ENCODE results near the gene HDHD2.

The HDHD2 gene

DNA sequence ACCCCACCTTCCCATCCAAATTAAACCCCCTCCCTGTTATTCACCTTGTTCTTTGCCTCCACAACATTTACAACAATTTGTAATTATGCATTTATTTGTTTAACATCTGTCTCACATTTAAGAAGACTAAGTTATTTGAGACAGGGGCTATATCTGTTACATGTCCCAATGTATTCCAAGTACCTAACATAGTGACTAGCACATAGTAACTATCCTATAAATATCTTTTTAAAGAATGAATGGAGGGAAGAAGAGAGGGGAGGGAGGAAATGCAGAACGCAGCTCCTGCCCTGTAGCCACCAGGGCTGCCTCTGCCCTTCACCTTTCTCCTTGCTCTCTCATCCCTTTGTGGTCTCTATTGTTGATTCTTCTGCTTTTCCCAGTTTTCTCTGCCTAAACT lies 40.6 kb downstream of the HDHD2 start:
- TF ChIP-seq TCF12 (IDR thresholded peaks at IDR 0.05; ENCODE audit: low read depth) (no peak), EP300 (IDR thresholded peaks at IDR 0.05; ENCODE audit: borderline replicate concordance) (no peak), FOXM1 (IDR thresholded peaks at IDR 0.05; ENCODE audit: borderline replicate concordance, low read depth) (no peak), EGR1 (IDR thresholded peaks at IDR 0.05) (no peak), CREB1 (IDR thresholded peaks at IDR 0.05; ENCODE audit: low read depth) (no peak), ZBTB7A (IDR thresholded peaks at IDR 0.05; ENCODE audit: low read depth) (no peak), RAD21 (IDR thresholded peaks at IDR 0.05; ENCODE audit: low read depth) (no peak), CEBPB (IDR thresholded peaks at IDR 0.05) (no peak), TAF1 (IDR thresholded peaks at IDR 0.05; ENCODE audit: low read depth) (no peak), NFIC (IDR thresholded peaks at IDR 0.05) (no peak), TEAD4 (IDR thresholded peaks at IDR 0.05) (no peak), YY1 (IDR thresholded peaks at IDR 0.05; ENCODE audit: low read depth) (no peak)
- TF ChIP-seq, protein P1, sequence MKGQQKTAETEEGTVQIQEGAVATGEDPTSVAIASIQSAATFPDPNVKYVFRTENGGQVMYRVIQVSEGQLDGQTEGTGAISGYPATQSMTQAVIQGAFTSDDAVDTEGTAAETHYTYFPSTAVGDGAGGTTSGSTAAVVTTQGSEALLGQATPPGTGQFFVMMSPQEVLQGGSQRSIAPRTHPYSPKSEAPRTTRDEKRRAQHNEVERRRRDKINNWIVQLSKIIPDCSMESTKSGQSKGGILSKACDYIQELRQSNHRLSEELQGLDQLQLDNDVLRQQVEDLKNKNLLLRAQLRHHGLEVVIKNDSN (IDR thresholded peaks at IDR 0.05), result no peak
- TF ChIP-seq, protein P2, sequence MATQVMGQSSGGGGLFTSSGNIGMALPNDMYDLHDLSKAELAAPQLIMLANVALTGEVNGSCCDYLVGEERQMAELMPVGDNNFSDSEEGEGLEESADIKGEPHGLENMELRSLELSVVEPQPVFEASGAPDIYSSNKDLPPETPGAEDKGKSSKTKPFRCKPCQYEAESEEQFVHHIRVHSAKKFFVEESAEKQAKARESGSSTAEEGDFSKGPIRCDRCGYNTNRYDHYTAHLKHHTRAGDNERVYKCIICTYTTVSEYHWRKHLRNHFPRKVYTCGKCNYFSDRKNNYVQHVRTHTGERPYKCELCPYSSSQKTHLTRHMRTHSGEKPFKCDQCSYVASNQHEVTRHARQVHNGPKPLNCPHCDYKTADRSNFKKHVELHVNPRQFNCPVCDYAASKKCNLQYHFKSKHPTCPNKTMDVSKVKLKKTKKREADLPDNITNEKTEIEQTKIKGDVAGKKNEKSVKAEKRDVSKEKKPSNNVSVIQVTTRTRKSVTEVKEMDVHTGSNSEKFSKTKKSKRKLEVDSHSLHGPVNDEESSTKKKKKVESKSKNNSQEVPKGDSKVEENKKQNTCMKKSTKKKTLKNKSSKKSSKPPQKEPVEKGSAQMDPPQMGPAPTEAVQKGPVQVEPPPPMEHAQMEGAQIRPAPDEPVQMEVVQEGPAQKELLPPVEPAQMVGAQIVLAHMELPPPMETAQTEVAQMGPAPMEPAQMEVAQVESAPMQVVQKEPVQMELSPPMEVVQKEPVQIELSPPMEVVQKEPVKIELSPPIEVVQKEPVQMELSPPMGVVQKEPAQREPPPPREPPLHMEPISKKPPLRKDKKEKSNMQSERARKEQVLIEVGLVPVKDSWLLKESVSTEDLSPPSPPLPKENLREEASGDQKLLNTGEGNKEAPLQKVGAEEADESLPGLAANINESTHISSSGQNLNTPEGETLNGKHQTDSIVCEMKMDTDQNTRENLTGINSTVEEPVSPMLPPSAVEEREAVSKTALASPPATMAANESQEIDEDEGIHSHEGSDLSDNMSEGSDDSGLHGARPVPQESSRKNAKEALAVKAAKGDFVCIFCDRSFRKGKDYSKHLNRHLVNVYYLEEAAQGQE (IDR thresholded peaks at IDR 0.05; ENCODE audit: low read depth), result no peak
- TF ChIP-seq, protein P3, sequence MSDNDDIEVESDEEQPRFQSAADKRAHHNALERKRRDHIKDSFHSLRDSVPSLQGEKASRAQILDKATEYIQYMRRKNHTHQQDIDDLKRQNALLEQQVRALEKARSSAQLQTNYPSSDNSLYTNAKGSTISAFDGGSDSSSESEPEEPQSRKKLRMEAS (IDR thresholded peaks at IDR 0.05), result no peak

DNA sequence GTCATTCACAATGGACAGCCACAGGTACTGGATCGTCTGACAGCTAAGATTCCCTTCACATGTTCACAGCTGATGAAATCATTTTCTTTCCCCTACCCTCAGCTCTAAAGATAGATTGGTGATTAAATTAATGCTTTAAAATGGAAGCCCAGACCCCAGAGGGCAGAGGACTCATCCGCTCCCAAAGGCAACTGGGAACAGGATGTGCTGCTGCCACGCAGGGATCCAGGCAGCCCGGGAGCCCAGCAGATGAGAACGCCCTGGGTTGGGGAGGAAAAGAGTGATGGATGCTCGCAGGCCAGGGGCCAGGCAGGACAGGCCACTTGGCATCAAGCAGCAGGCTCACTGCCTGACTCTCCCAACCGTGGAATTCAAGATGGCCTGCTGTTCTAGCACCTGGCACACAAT lies 41.3 kb downstream of the HDHD2 start:
- TF ChIP-seq TAF1 (IDR thresholded peaks at IDR 0.05; ENCODE audit: low read depth) (no peak), CEBPB (IDR thresholded peaks at IDR 0.05) (no peak), YY1 (IDR thresholded peaks at IDR 0.05; ENCODE audit: low read depth) (no peak), CREB1 (IDR thresholded peaks at IDR 0.05; ENCODE audit: low read depth) (no peak), EP300 (IDR thresholded peaks at IDR 0.05; ENCODE audit: borderline replicate concordance) (no peak), TEAD4 (IDR thresholded peaks at IDR 0.05) (no peak)
- TF ChIP-seq, protein P3 (IDR thresholded peaks at IDR 0.05), result no peak
- TF ChIP-seq, protein P1 (IDR thresholded peaks at IDR 0.05), result no peak

DNA sequence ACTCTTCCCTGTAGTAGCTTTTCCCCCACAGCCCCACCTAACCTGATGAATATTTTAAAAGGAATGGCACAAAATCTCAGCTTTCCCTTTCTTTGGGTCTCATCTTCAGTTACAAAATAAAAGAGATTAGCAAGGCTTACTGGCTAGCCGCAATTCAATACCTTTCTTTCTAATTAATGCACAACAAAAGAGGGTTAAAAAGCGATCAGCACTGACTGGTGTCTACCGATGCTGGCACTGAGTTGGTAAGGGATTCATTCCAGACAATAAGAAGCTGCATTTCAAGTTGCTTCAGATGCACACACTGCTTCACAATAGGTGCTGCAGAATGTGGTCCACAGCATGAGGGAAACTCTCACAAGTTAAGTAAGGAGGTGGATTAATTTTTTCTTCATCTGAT lies 41.9 kb downstream of the HDHD2 start:
- no peak for TF ChIP-seq RAD21 (IDR thresholded peaks at IDR 0.05; ENCODE audit: low read depth)
- no peak for TF ChIP-seq TAF1 (IDR thresholded peaks at IDR 0.05; ENCODE audit: low read depth)
- no peak for TF ChIP-seq EGR1 (IDR thresholded peaks at IDR 0.05)
- no peak for TF ChIP-seq CREB1 (IDR thresholded peaks at IDR 0.05; ENCODE audit: low read depth)
- no peak for TF ChIP-seq EP300 (IDR thresholded peaks at IDR 0.05; ENCODE audit: borderline replicate concordance)
- TF ChIP-seq, protein P2 (IDR thresholded peaks at IDR 0.05; ENCODE audit: low read depth), result no peak
- TF ChIP-seq ZBTB7A (IDR thresholded peaks at IDR 0.05; ENCODE audit: low read depth), result no peak
- no peak for TF ChIP-seq CEBPB (IDR thresholded peaks at IDR 0.05)
- TF ChIP-seq NFIC (IDR thresholded peaks at IDR 0.05), result no peak
- no peak for TF ChIP-seq TCF12 (IDR thresholded peaks at IDR 0.05; ENCODE audit: low read depth)
- TF ChIP-seq TEAD4 (IDR thresholded peaks at IDR 0.05), result no peak
- TF ChIP-seq, protein P1 (IDR thresholded peaks at IDR 0.05), result no peak

DNA sequence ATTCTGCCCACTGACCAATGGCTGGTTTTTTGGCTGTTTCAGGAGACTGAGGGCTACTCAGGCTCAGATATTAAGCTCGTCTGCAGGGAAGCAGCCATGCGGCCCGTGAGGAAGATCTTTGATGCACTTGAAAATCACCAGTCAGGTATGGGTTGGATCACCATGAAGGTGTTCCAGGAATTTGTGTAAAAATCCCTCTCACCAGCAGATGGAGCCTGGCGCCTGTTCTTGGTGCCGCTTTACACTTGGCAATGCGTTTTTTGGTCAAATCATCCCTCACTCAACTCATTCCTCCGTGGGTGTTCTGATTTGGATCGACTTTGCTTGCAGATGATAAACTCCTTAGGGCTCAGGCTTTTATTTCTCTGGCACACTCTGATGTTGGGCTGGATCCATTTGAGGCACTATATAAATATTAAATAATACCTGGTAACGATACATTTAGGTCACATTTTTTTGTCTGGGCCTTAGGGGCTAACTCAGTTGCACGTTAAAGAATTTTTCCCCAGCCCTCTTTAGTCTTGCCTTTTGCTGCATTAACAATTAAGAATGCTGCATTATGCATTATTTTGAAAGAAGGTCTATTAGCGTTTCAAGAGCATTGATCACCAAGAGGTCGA lies 50.0 kb downstream of the HDHD2 start:
- TF ChIP-seq, protein P3 (IDR thresholded peaks at IDR 0.05), result no peak
- TF ChIP-seq CREB1 (IDR thresholded peaks at IDR 0.05; ENCODE audit: low read depth) (no peak), CEBPB (IDR thresholded peaks at IDR 0.05) (no peak), TCF12 (IDR thresholded peaks at IDR 0.05; ENCODE audit: low read depth) (no peak), NFIC (IDR thresholded peaks at IDR 0.05) (no peak), YY1 (IDR thresholded peaks at IDR 0.05; ENCODE audit: low read depth) (no peak), TEAD4 (IDR thresholded peaks at IDR 0.05) (peak; percentile 74; the same call in 1 of the 2 replicates), ZBTB7A (IDR thresholded peaks at IDR 0.05; ENCODE audit: low read depth) (no peak), RAD21 (IDR thresholded peaks at IDR 0.05; ENCODE audit: low read depth) (peak; percentile 73), TAF1 (IDR thresholded peaks at IDR 0.05; ENCODE audit: low read depth) (no peak)

DNA sequence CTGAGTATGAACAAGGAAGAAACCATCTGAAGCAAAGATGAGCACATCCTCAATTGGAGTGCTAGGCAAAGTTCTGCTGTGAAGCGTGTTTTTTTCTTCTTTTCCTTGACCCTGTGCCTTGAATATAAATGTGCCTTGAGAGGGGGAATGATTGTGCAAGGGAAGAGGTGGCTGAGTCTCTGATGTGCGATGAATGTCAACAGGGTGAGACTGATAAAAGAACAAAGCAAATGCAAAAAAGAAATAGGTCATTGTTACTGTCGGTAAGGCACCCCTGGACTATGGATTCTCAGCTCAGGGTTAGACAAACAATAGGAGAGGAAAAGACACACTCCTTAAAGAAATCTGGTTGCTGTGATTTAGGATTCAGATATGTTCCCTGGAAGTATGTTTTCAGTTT lies 54.5 kb downstream of the HDHD2 start:
- TF ChIP-seq NFIC (IDR thresholded peaks at IDR 0.05), result no peak
- no peak for TF ChIP-seq CEBPB (IDR thresholded peaks at IDR 0.05)
- TF ChIP-seq FOXM1 (IDR thresholded peaks at IDR 0.05; ENCODE audit: borderline replicate concordance, low read depth), result no peak
- TF ChIP-seq ZBTB7A (IDR thresholded peaks at IDR 0.05; ENCODE audit: low read depth), result no peak
- no peak for TF ChIP-seq EGR1 (IDR thresholded peaks at IDR 0.05)
- TF ChIP-seq TEAD4 (IDR thresholded peaks at IDR 0.05), result no peak
- TF ChIP-seq, protein P1 (IDR thresholded peaks at IDR 0.05), result no peak
- TF ChIP-seq, protein P3 (IDR thresholded peaks at IDR 0.05), result no peak
- TF ChIP-seq RAD21 (IDR thresholded peaks at IDR 0.05; ENCODE audit: low read depth), result no peak
- TF ChIP-seq TCF12 (IDR thresholded peaks at IDR 0.05; ENCODE audit: low read depth), result no peak
- no peak for TF ChIP-seq EP300 (IDR thresholded peaks at IDR 0.05; ENCODE audit: borderline replicate concordance)
- no peak for TF ChIP-seq TAF1 (IDR thresholded peaks at IDR 0.05; ENCODE audit: low read depth)
- TF ChIP-seq YY1 (IDR thresholded peaks at IDR 0.05; ENCODE audit: low read depth), result no peak
- TF ChIP-seq, protein P2 (IDR thresholded peaks at IDR 0.05; ENCODE audit: low read depth), result no peak
- TF ChIP-seq CREB1 (IDR thresholded peaks at IDR 0.05; ENCODE audit: low read depth), result no peak
